ENCODE data around the gene KLHL30. TPM values are rescaled to one million over a fixed set of nuclear protein-coding genes. Genes with fewer than 3 reads are reported as not detected.

KLHL30 gene
- polyA plus RNA-seq, 3 donors, result 0.24 to 0.60 (median 0.36) TPM

GRCh38 chr2:238174701-238175100, 36.2 kb downstream of the KLHL30 start:
- DNase-seq, result no peak

GRCh38 chr2:238176613-238177012, 38.1 kb downstream of the KLHL30 start:
- no peak for DNase-seq

GRCh38 chr2:238180554-238180953, 42.1 kb downstream of the KLHL30 start:
- no peak for DNase-seq

- no peak for DNase-seq
Measured at GRCh38 chr2:238182362-238182761, 43.9 kb downstream of the KLHL30 start.

- no peak for DNase-seq
Measured at GRCh38 chr2:238183821-238184220, 45.4 kb downstream of the KLHL30 start.

- no peak for DNase-seq
Measured at GRCh38 chr2:238187618-238188548, 49.4 kb downstream of the KLHL30 start.

- no peak for DNase-seq
Measured at GRCh38 chr2:238190445-238190844, 52.0 kb downstream of the KLHL30 start.

Other genes with a start within 250 kb of the KLHL30 start
- gene UBE2F, start 171.7 kb upstream of the KLHL30 start, polyA plus RNA-seq (ENCODE audit: insufficient read length in 3 of 3), result 10 to 100 TPM; 40.5 to 43.6 (median 42.1) TPM
- gene SCLY, start 77.7 kb upstream of the KLHL30 start, polyA plus RNA-seq (ENCODE audit: insufficient read length in 3 of 3), result 10 to 100 TPM; 23.0 to 33.3 (median 25.5) TPM
- gene ESPNL, start 38.3 kb upstream of the KLHL30 start, polyA plus RNA-seq (ENCODE audit: insufficient read length in 3 of 3), result 1 to 10 TPM in 2 of 3 donors, under 1 TPM in 1; 0.44 to 5.1 (median 3.6) TPM
- 1 to 10 TPM; 6.0 to 8.1 (median 7.3) TPM for gene ERFE, start 20.3 kb downstream of the KLHL30 start, polyA plus RNA-seq (ENCODE audit: insufficient read length in 3 of 3)
- 10 to 100 TPM; 41.4 to 60.4 (median 55.1) TPM for gene ILKAP, start 65.0 kb downstream of the KLHL30 start, polyA plus RNA-seq (ENCODE audit: insufficient read length in 3 of 3)
- 10 to 100 TPM in 1 of 3 donors, 1 to 10 TPM in 2; 8.5 to 10.4 (median 9.2) TPM for gene HES6, start 101.4 kb downstream of the KLHL30 start, polyA plus RNA-seq (ENCODE audit: insufficient read length in 3 of 3)
- 1 to 10 TPM; 5.7 to 8.0 (median 7.6) TPM for gene PER2, start 149.9 kb downstream of the KLHL30 start, polyA plus RNA-seq (ENCODE audit: insufficient read length in 3 of 3)
- gene TRAF3IP1, start 181.8 kb downstream of the KLHL30 start, polyA plus RNA-seq (ENCODE audit: insufficient read length in 3 of 3), result 10 to 100 TPM; 20.2 to 27.4 (median 20.9) TPM

Measured in renal pelvis (tissue), 4 donors.